Hepatocyte (in vitro differentiated cells): Measurements from ENCODE around the gene RPS6KA4. TPM values are rescaled to one million over a fixed set of nuclear protein-coding genes. Genes with fewer than 3 reads are reported as not detected.

Source experiments
- DNase-seq: peaks from one replicate; pipeline ENCODE4 v3.0.0-alpha.2; 2016; ENCODE audit warnings: low spot score
- H2AFZ ChIP-seq: fragments of 200-600 bp; sonication (generic); 2 replicates; pipeline ENCODE4 v1.6.0; 2016; ENCODE audit warnings: antibody characterized with exemption, mild to moderate bottlenecking
- H3K27ac ChIP-seq: fragments of 200-600 bp; sonication (generic); 2 replicates; pipeline ENCODE4 v1.5.1; 2016; ENCODE audit warnings: mild to moderate bottlenecking
- H3K27me3 ChIP-seq: fragments of 200-600 bp; sonication (generic); 2 replicates; pipeline ENCODE4 v1.6.1; 2016
- H3K36me3 ChIP-seq: fragments of 200-600 bp; sonication (generic); replicated peaks from 2 replicates; pipeline ENCODE4 v1.5.1; 2016; ENCODE audit warnings: low read depth; ENCODE audit not compliant: insufficient read depth
- H3K4me1 ChIP-seq: fragments of 200-600 bp; sonication (generic); 2 replicates; pipeline ENCODE4 v1.5.1; 2016; ENCODE audit warnings: mild to moderate bottlenecking, moderate library complexity; ENCODE audit not compliant: insufficient read depth
- H3K4me2 ChIP-seq: fragments of 200-600 bp; sonication (generic); 2 replicates; pipeline ENCODE4 v1.6.0; 2016
- H3K4me3 ChIP-seq: fragments of 200-600 bp; sonication (generic); 2 replicates; pipeline ENCODE4 v1.5.1; 2016; ENCODE audit warnings: mild to moderate bottlenecking
- H3K79me2 ChIP-seq: fragments of 200-600 bp; sonication (generic); 2 replicates; pipeline ENCODE4 v1.6.0; 2017; ENCODE audit warnings: mild to moderate bottlenecking
- H3K9me2 ChIP-seq: fragments of 200-600 bp; sonication (generic); replicated peaks from 2 replicates; pipeline ENCODE4 v1.6.0; 2017; ENCODE audit warnings: mild to moderate bottlenecking; ENCODE audit not compliant: insufficient read depth
- H3K9me3 ChIP-seq: fragments of 200-600 bp; sonication (generic); 2 replicates; pipeline ENCODE4 v1.5.1; 2016; ENCODE audit warnings: low read depth, mild to moderate bottlenecking
- H4K20me1 ChIP-seq: fragments of 200-600 bp; sonication (generic); 2 replicates; pipeline ENCODE4 v1.6.0; 2016; ENCODE audit warnings: mild to moderate bottlenecking; ENCODE audit not compliant: insufficient read depth, poor library complexity, severe bottlenecking
- CTCF ChIP-seq: fragments of 200-600 bp; sonication (generic); IDR thresholded peaks from 2 replicates; pipeline ENCODE4 v1.5.1; 2016; ENCODE audit warnings: antibody characterized with exemption, mild to moderate bottlenecking; ENCODE audit not compliant: poor library complexity
- EZH2 ChIP-seq: fragments of 200-600 bp; sonication (generic); IDR thresholded peaks from 2 replicates; pipeline ENCODE4 v1.6.1; 2016; ENCODE audit warnings: antibody characterized with exemption, mild to moderate bottlenecking, borderline replicate concordance
- EZH2phosphoT487 ChIP-seq: fragments of 200-600 bp; sonication (generic); IDR thresholded peaks from one replicate; pipeline ENCODE4 v1.6.1; 2018; ENCODE audit warnings: antibody characterized with exemption, mild to moderate bottlenecking, low read depth, moderate library complexity; ENCODE audit not compliant: unreplicated experiment, severe bottlenecking
- WGBS: methylation state at CpG from one replicate; pipeline ENCODE4 v1.1.6; 2016; ENCODE audit warnings: low lambda C conversion rate; ENCODE audit errors: missing lambda C conversion rate; 5-methylcytosine and 5-hydroxymethylcytosine counted together
- polyA plus RNA-seq: library from polyadenylated mRNA; unstranded; fragments of >200 nt; fragmentation: Nextera tagmentation; extraction: Ambion mirVana; gene quantifications from 2 replicates; pipeline ENCODE4 v1.2.1, GENCODE V29; 2016
- total RNA-seq: library from RNA; depleted of rRNA; stranded (reverse); fragments of >200 nt; gene quantifications from 2 replicates; pipeline ENCODE4 v1.2.3, GENCODE V29; 2014

RPS6KA4 gene
- total and polyA plus RNA-seq, 2 experiments from 2014 or later: 35.9 to 44.0 TPM

- TF ChIP-seq EZH2: no peak
- TF ChIP-seq CTCF: no peak
- no peak for TF ChIP-seq EZH2phosphoT487
- DNase-seq: no peak
- Histone ChIP-seq H3K79me2 (no peaks in the 10 kb centered on the region), H3K27ac (no peak overlapping the region), H3K9me2 (no peaks in the 10 kb centered on the region), H3K27me3 (no peaks in the 10 kb centered on the region), H3K4me2 (no peak overlapping the region), H4K20me1 (no peaks in the 10 kb centered on the region), H3K4me3 (no peak overlapping the region), H2AFZ (no peak overlapping the region), H3K9me3 (no peaks in the 10 kb centered on the region), H3K36me3 (no peaks in the 10 kb centered on the region), H3K4me1 (no peaks in the 10 kb centered on the region)
- 86% methylated on average over 15 of the region's 18 CpGs for WGBS
Observed at GRCh38 chr11:64372802-64373597, 14.0 kb downstream of the RPS6KA4 start.

- no peaks in the 10 kb centered on the region for H4K20me1 ChIP-seq
- H3K9me2 ChIP-seq: no peaks in the 10 kb centered on the region
- no peaks in the 10 kb centered on the region for H3K9me3 ChIP-seq
- H2AFZ ChIP-seq: no peak overlapping the region
- DNase-seq: no peak
- H3K79me2 ChIP-seq: no peaks in the 10 kb centered on the region
- no peaks in the 10 kb centered on the region for H3K27me3 ChIP-seq
- H3K36me3 ChIP-seq: no peaks in the 10 kb centered on the region
- H3K4me3 ChIP-seq: no peak overlapping the region
- no peak overlapping the region for H3K4me2 ChIP-seq
- H3K27ac ChIP-seq: no peak overlapping the region
- no peaks in the 10 kb centered on the region for H3K4me1 ChIP-seq
- WGBS: 89% methylated on average over 5 of the region's 5 CpGs
- TF ChIP-seq EZH2: no peak
- no peak for TF ChIP-seq CTCF
- TF ChIP-seq EZH2phosphoT487: no peak
Observed at GRCh38 chr11:64373598-64373974, 14.6 kb downstream of the RPS6KA4 start.

GRCh38 chr11:64376071-64376470, 17.1 kb downstream of the RPS6KA4 start:
- Histone ChIP-seq H3K4me2 (no peak overlapping the region), H3K9me3 (no peaks in the 10 kb centered on the region), H3K36me3 (no peaks in the 10 kb centered on the region), H3K27ac (no peak overlapping the region), H3K27me3 (no peaks in the 10 kb centered on the region), H2AFZ (no peak overlapping the region), H3K4me3 (no peak overlapping the region), H3K79me2 (no peaks in the 10 kb centered on the region), H3K4me1 (no peaks in the 10 kb centered on the region), H4K20me1 (no peaks in the 10 kb centered on the region), H3K9me2 (no peaks in the 10 kb centered on the region)
- WGBS: 90% methylated on average over 7 of the region's 7 CpGs
- no peak for DNase-seq
- TF ChIP-seq CTCF (no peak), EZH2 (no peak), EZH2phosphoT487 (no peak)
